Vagina (tissue), 2 donors: Measurements from ENCODE around the gene STAU1. TPM values are rescaled to one million over a fixed set of nuclear protein-coding genes. Genes with fewer than 3 reads are reported as not detected.

ENCODE experiments used
- DNase-seq, 2 donors: peaks; one replicate each; pipeline ENCODE4 v3.0.0-alpha.2; 2017; ENCODE audit errors: extremely low spot score in 2 of 2
- H3K27ac ChIP-seq: fragments of 200-600 bp; sonication (generic); one replicate; pipeline ENCODE4 v1.5.1; 2019
- H3K27me3 ChIP-seq: fragments of 200-600 bp; sonication (generic); one replicate; pipeline ENCODE4 v1.5.1; 2019
- H3K36me3 ChIP-seq, 2 donors: fragments of 200-600 bp; sonication (generic); one replicate each; pipeline ENCODE4 v1.5.1; 2017 to 2019
- H3K4me1 ChIP-seq: fragments of 200-600 bp; sonication (generic); one replicate; pipeline ENCODE4 v1.5.1; 2019
- H3K4me3 ChIP-seq, 2 donors: fragments of 200-600 bp; sonication (generic); 1 replicate in 1 of 2; 2 replicates in 1 of 2; pipeline ENCODE4 v1.5.1; 2016 to 2019
- H3K9me3 ChIP-seq: fragments of 200-600 bp; sonication (generic); one replicate; pipeline ENCODE4 v1.5.1; 2019
- CTCF ChIP-seq, 3 experiments: fragments of 450-650 bp in 2 of 3; fragments of 200-600 bp in 1 of 3; sonication (generic) in 1 of 3; IDR thresholded peaks; one replicate each; pipeline ENCODE4 v1.5.1; 2017 to 2019; ENCODE audit warnings: antibody characterized with exemption in 3 of 3, mild to moderate bottlenecking in 2 of 3, moderate library complexity in 2 of 3
- POLR2A ChIP-seq, 2 donors: fragments of 450-650 bp; IDR thresholded peaks; one replicate each; pipeline ENCODE4 v1.6.1; 2017; ENCODE audit warnings: antibody characterized with exemption in 2 of 2, mild to moderate bottlenecking in 2 of 2, moderate library complexity in 2 of 2
- POLR2AphosphoS5 ChIP-seq, 2 donors: sonication (generic); formaldehyde crosslinking; IDR thresholded peaks; one replicate each; pipeline ENCODE4 v1.9.0; 2017; ENCODE audit warnings: antibody characterized with exemption in 2 of 2, mild to moderate bottlenecking in 2 of 2, low read depth in 1 of 2; ENCODE audit not compliant: insufficient read depth in 1 of 2
- intact Hi-C: fragments of 100-400 bp; cut with DNase I; formaldehyde crosslinking; loops from one replicate; pipeline ENCODE4 v1.15.1; 2023
- total RNA-seq: library from RNA; depleted of rRNA; stranded (reverse); fragments of >200 nt; gene quantifications from one replicate; pipeline ENCODE4 v1.2.3, GENCODE V29; 2016

The STAU1 gene, protein sequence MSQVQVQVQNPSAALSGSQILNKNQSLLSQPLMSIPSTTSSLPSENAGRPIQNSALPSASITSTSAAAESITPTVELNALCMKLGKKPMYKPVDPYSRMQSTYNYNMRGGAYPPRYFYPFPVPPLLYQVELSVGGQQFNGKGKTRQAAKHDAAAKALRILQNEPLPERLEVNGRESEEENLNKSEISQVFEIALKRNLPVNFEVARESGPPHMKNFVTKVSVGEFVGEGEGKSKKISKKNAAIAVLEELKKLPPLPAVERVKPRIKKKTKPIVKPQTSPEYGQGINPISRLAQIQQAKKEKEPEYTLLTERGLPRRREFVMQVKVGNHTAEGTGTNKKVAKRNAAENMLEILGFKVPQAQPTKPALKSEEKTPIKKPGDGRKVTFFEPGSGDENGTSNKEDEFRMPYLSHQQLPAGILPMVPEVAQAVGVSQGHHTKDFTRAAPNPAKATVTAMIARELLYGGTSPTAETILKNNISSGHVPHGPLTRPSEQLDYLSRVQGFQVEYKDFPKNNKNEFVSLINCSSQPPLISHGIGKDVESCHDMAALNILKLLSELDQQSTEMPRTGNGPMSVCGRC
- 68.5 TPM for total RNA-seq

DNA sequence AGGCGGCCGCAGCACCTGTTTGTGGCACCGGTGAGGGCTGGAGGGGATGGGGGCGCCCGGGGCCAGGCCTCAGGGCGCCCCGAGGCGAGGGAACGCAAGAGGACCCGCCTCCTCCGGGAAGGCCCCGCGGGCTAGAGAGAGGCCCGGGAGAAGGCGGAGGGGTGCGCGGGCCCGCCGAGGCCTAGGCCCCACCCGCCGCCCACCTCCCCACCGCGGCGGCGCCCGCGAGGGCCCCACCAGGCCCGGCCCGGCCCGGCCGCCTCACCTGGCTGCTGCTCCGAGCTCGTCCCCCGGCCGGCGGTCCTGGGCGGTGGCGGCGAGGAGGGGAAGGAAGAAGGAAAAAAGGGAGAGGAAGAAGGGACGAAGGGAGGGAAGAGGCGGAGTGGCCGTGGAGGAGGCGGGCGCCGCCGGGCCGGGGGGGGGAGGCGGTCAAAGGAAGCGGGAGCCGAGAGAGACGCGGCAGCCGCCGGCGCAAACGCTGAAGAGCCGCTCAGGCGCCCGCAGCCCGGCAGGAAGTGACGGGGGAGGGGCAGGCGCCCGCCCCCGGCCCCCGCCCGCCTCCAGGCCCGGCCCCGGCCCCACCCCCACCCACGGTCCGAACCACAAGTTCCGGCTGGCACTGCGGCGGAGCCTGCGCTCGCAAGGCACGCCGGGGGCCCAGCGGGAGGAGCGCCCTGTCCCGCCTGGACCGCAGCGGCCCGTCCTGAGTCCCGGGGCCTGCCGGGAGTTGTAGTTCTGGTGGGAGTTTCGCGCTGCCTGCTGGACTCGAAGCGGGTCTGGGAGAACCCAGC is at the start of gene STAU1:
Gene STAU1, minus strand, starts transcription at position 484 of the 791 bp plus-strand sequence. CDS start 22,133 bp downstream, outside the sequence.
- H3K27me3 ChIP-seq = no peaks in the 10 kb centered on the region
- H3K27ac ChIP-seq = peak within 1 kb of the TSS; percentile 91
- TF ChIP-seq POLR2AphosphoS5 (IDR thresholded peaks at IDR 0.05; ENCODE audit: insufficient read depth in 1 of 2, low read depth in 1 of 2) = peak; percentile 65 to 75
- no peak for TF ChIP-seq CTCF (IDR thresholded peaks at IDR 0.05)
- peak in 1 of 2 donors; percentile 72 for TF ChIP-seq POLR2A (IDR thresholded peaks at IDR 0.05)
- H3K4me1 ChIP-seq = peaks cover 36% of the 10 kb centered on the region
- no peaks in the 10 kb centered on the region for H3K9me3 ChIP-seq
- intact Hi-C loops = no loop called here
- H3K36me3 ChIP-seq = no peaks in the 10 kb centered on the region
- peak within 1 kb of the TSS; percentile 82 to 94 for H3K4me3 ChIP-seq
- peak; percentile 93 to 98 for DNase-seq

DNA sequence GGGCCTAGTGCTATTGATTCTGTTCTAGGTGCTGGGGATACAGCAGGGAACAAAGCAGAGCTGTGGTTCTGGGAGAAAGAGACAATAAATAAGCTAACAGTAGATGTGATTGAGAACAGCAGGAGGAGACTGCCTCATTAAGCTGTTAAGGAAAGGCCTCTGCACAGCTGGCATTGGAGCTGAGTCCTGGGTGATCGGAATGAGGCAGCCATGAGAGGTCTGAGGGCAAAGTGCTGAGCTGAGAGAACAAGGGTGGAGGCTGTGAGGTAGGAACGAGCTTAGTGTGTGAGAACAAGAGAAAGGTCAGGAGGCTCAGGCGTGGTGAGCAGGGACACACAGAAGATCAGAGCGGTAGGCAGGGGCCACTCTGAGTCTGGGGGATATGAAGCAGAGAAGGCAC is 49.4 kb upstream of the STAU1 start:
- Histone ChIP-seq H3K27me3 (no peaks in the 10 kb centered on the region), H3K4me3 (no peak overlapping the region), H3K27ac (no peak overlapping the region), H3K4me1 (no peaks in the 10 kb centered on the region), H3K9me3 (no peaks in the 10 kb centered on the region), H3K36me3 (peaks cover 8 to 96% of the 10 kb centered on the region in 2 donors)
- intact Hi-C loops = no loop called here
- TF ChIP-seq POLR2AphosphoS5 (IDR thresholded peaks at IDR 0.05; ENCODE audit: insufficient read depth in 1 of 2, low read depth in 1 of 2) = no peak
- TF ChIP-seq POLR2A (IDR thresholded peaks at IDR 0.05) = no peak
- TF ChIP-seq CTCF (IDR thresholded peaks at IDR 0.05) = no peak
- DNase-seq = no peak

- no peak for DNase-seq
- TF ChIP-seq POLR2A (IDR thresholded peaks at IDR 0.05) (no peak), POLR2AphosphoS5 (IDR thresholded peaks at IDR 0.05; ENCODE audit: insufficient read depth in 1 of 2, low read depth in 1 of 2) (no peak), CTCF (IDR thresholded peaks at IDR 0.05) (no peak)
- intact Hi-C loops = no loop called here
- no peak overlapping the region for H3K4me3 ChIP-seq
- H3K4me1 ChIP-seq = no peaks in the 10 kb centered on the region
- H3K36me3 ChIP-seq = peaks cover 8 to 96% of the 10 kb centered on the region in 2 donors
- H3K9me3 ChIP-seq = no peaks in the 10 kb centered on the region
- H3K27ac ChIP-seq = no peak overlapping the region
- H3K27me3 ChIP-seq = no peaks in the 10 kb centered on the region
Observed at GRCh38 chr20:49236301-49236700, 48.2 kb upstream of the STAU1 start.

- H3K36me3 ChIP-seq = peaks cover 7 to 96% of the 10 kb centered on the region in 2 donors
- no peak for DNase-seq
- H3K4me1 ChIP-seq = no peaks in the 10 kb centered on the region
- H3K27ac ChIP-seq = no peak overlapping the region
- TF ChIP-seq POLR2AphosphoS5 (IDR thresholded peaks at IDR 0.05; ENCODE audit: insufficient read depth in 1 of 2, low read depth in 1 of 2) (no peak), POLR2A (IDR thresholded peaks at IDR 0.05) (no peak), CTCF (IDR thresholded peaks at IDR 0.05) (no peak)
- no peaks in the 10 kb centered on the region for H3K9me3 ChIP-seq
- H3K27me3 ChIP-seq = no peaks in the 10 kb centered on the region
- no peak overlapping the region for H3K4me3 ChIP-seq
- intact Hi-C loops = no loop called here
Observed at GRCh38 chr20:49234831-49235230, 46.7 kb upstream of the STAU1 start.
